Testis (tissue), 3 donors: ENCODE measurements around the gene PRELP. TPM values are rescaled to one million over a fixed set of nuclear protein-coding genes. Genes with fewer than 3 reads are reported as not detected.

Experiments used
- DNase-seq: peaks from one replicate; pipeline ENCODE4 v3.0.0-alpha.2; 2019
- H3K27ac ChIP-seq, 2 donors: fragments of 200-600 bp; sonication (generic); one replicate each; pipeline ENCODE4 v1.5.1; 2019
- H3K27me3 ChIP-seq: fragments of 200-600 bp; sonication (generic); one replicate; pipeline ENCODE4 v1.5.1; 2019
- H3K36me3 ChIP-seq: fragments of 200-600 bp; sonication (generic); one replicate; pipeline ENCODE4 v1.5.1; 2017; ENCODE audit warnings: low read depth; ENCODE audit errors: missing control alignments
- H3K4me1 ChIP-seq: fragments of 200-600 bp; sonication (generic); one replicate; pipeline ENCODE4 v1.5.1; 2019
- H3K4me3 ChIP-seq, 2 donors: fragments of 200-600 bp; sonication (generic); one replicate each; pipeline ENCODE4 v1.5.1; 2017 to 2019
- H3K9me3 ChIP-seq: fragments of 200-600 bp; sonication (generic); one replicate; pipeline ENCODE4 v1.5.1; 2017
- CTCF ChIP-seq, 3 experiments: fragments of 450-650 bp in 2 of 3; fragments of 200-600 bp in 1 of 3; sonication (generic) in 1 of 3; IDR thresholded peaks; one replicate each; pipeline ENCODE4 v1.5.1; 2016 to 2019; ENCODE audit warnings: antibody characterized with exemption in 3 of 3, mild to moderate bottlenecking in 2 of 3, moderate library complexity in 1 of 3
- POLR2A ChIP-seq: fragments of 450-650 bp; IDR thresholded peaks from one replicate; pipeline ENCODE4 v1.6.1; 2017; ENCODE audit warnings: antibody characterized with exemption, mild to moderate bottlenecking, moderate library complexity
- WGBS, 2 donors: methylation state at CpG; one replicate each; pipeline ENCODE4 v1.1.5; 2018; 5-methylcytosine and 5-hydroxymethylcytosine counted together
- intact Hi-C: fragments of 100-400 bp; cut with DNase I; formaldehyde crosslinking; loops from one replicate; pipeline ENCODE4 v1.15.1; 2023; ENCODE audit warnings: low total_unique reads
- polyA plus RNA-seq: library from polyadenylated mRNA; stranded (reverse); fragments of 350-450 nt; fragmentation: Illumina TruSeq; extraction: RNeasy Lipid Tissue Mini Kit (QIAGEN cat#74804); gene quantifications from one replicate; pipeline ENCODE4 v1.2.3, GENCODE V29; 2014; ENCODE audit warnings: low read depth, low replicate concordance; ENCODE audit not compliant: insufficient read depth
- total RNA-seq, 2 donors: library from RNA; depleted of rRNA; stranded (reverse); fragments of >200 nt; gene quantifications; one replicate each; pipeline ENCODE4 v1.2.3, GENCODE V29; 2016

The PRELP gene
- total and polyA plus RNA-seq, 3 donors from 2014 or later = 9.6 to 26.5 (median 10.0) TPM

- TF ChIP-seq POLR2A = no peak
- no peak for TF ChIP-seq CTCF (IDR thresholded peaks at IDR 0.05)
- no peak for DNase-seq
- intact Hi-C loops = no loop called here
- peaks cover 10% of the 10 kb centered on the region for H3K4me1 ChIP-seq
- H3K27me3 ChIP-seq = no peaks in the 10 kb centered on the region
- H3K27ac ChIP-seq = peak overlapping the region; percentile 48 to 86
- 88 to 93% methylated on average over 3 of the region's 3 CpGs for WGBS, 2 donors
- no peak overlapping the region for H3K4me3 ChIP-seq
- H3K9me3 ChIP-seq = no peaks in the 10 kb centered on the region
- H3K36me3 ChIP-seq = no peaks in the 10 kb centered on the region
These were observed 2.1 kb downstream of the PRELP start for GRCh38 chr1:203477748-203478147.

GRCh38 chr1:203478231-203478630, 2.6 kb downstream of the PRELP start:
- Histone ChIP-seq H3K27ac (peak overlapping the region; percentile 48 to 86), H3K4me3 (no peak overlapping the region), H3K27me3 (no peaks in the 10 kb centered on the region), H3K9me3 (no peaks in the 10 kb centered on the region), H3K4me1 (peaks cover 10% of the 10 kb centered on the region), H3K36me3 (no peaks in the 10 kb centered on the region)
- no peak for TF ChIP-seq CTCF (IDR thresholded peaks at IDR 0.05)
- 53 to 88% methylated on average over 3 of the region's 3 CpGs for WGBS, 2 donors
- DNase-seq = no peak
- intact Hi-C loops = no loop called here

GRCh38 chr1:203478986-203479385, 3.4 kb downstream of the PRELP start:
- DNase-seq = no peak
- 89 to 93% methylated on average over 5 of the region's 5 CpGs for WGBS, 2 donors
- Histone ChIP-seq H3K9me3 (no peaks in the 10 kb centered on the region), H3K4me3 (no peak overlapping the region), H3K27ac (peak overlapping the region in 1 of 2 donors; percentile 86), H3K36me3 (no peaks in the 10 kb centered on the region), H3K27me3 (no peaks in the 10 kb centered on the region), H3K4me1 (peaks cover 10% of the 10 kb centered on the region)
- intact Hi-C loops = no loop called here
- TF ChIP-seq CTCF (IDR thresholded peaks at IDR 0.05) (no peak), POLR2A (no peak)

- Histone ChIP-seq H3K9me3 (no peaks in the 10 kb centered on the region), H3K4me3 (no peak overlapping the region), H3K27ac (peak overlapping the region in 1 of 2 donors; percentile 86)
These were observed 4.0 kb downstream of the PRELP start for GRCh38 chr1:203479646-203480045.

More at GRCh38 chr1:203479646-203480045, 4.0 kb downstream of the PRELP start:
- intact Hi-C loops = loop anchor here (10.0 kb wide), 3 partner anchors 105 to 205 kb away; no protein-coding TSS in a partner anchor
- Histone ChIP-seq H3K36me3 (no peaks in the 10 kb centered on the region), H3K4me1 (peaks cover 7% of the 10 kb centered on the region), H3K27me3 (no peaks in the 10 kb centered on the region)
- 83 to 90% methylated on average over 2 of the region's 2 CpGs for WGBS, 2 donors
- TF ChIP-seq CTCF (IDR thresholded peaks at IDR 0.05) = no peak
- no peak for TF ChIP-seq POLR2A
- no peak for DNase-seq
